ENCODE results near the gene SCP2. TPM values are rescaled to one million over a fixed set of nuclear protein-coding genes. Genes with fewer than 3 reads are reported as not detected.
A peak's percentile ranks its signal among the peaks of the same experiment; 100 is the strongest.
"Not testable (repeated sequence)": the region's sequence is repeated elsewhere in the genome, so short reads cannot be mapped to it uniquely, and the experiment has no call there.

Gene SCP2
- total RNA-seq, 1 donor from 2014 or later: 120 TPM

GRCh38 chr1:52969234-52969633 lies 42.2 kb downstream of the SCP2 start:
- not testable (repeated sequence) for DNase-seq (ENCODE audit: low spot score)

DNA sequence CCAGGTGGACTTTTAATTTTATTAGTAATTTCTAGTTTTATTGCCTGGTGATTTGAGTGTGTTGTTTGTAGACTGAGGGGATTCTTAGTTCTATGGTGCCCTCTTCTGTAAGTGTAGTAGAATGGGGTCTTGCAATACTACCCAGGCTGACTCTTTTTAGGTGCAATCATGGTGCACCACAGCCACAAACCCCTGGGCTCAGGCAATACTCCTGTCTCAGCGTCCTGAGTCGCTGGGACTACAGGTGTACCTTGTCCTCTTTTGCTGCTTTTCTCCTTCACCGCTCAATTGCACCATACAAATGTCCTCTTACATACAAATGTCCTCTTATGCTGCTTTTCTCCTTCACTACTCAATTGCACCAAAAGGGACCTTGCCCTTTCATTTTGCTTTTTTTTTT lies 43.1 kb downstream of the SCP2 start:
- no peak for DNase-seq (ENCODE audit: low spot score)

DNA sequence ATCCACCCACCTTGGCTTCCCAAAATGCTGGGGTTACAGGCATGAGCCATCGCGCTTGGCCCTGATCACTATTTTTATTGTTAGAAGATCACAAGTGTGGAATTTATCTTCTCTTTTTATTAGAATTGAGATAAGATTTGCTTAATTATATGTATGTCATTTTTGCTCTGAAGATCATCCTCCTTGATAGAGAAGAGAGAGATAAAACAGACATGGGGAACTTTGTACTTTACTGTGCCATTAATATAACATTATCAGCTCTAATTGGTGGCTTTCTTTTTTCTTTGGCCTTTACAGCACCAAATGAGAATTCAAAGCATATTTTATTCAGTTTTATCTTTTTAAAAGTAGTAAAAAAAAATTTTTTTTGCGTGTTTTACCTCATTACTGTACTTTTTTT lies 46.8 kb downstream of the SCP2 start:
- no peak for DNase-seq (ENCODE audit: low spot score)

GRCh38 chr1:52976183-52977035 lies 49.3 kb downstream of the SCP2 start:
- no peak for DNase-seq (ENCODE audit: low spot score)

- DNase-seq (ENCODE audit: low spot score): no peak
These were observed 51.0 kb downstream of the SCP2 start for GRCh38 chr1:52978045-52978444.

- not testable (repeated sequence) for DNase-seq (ENCODE audit: low spot score)
These were observed 65.7 kb downstream of the SCP2 start for GRCh38 chr1:52992733-52993132.

- DNase-seq (ENCODE audit: low spot score): no peak
These were observed 67.6 kb downstream of the SCP2 start for GRCh38 chr1:52994656-52995055.

GRCh38 chr1:52996653-52997052 lies 69.6 kb downstream of the SCP2 start:
- no peak for DNase-seq (ENCODE audit: low spot score)

DNA sequence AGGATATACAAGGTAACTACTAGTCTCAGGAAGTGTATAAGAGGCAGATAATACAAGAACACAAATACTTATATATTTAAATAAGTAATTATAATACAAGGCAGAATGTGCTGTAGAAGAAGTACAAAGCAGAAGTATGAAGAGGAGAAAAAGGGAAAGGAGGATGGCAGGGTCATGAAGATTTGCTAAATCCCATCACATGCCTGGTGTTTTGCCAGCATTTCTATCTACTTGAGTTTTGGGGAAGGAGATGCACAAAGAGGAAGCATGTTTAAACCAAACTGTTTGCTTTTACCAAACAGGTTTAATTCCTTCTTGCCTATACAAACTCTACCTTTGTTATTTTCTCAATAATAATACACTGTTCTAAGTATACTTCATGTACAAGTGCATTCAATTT lies 74.1 kb downstream of the SCP2 start:
- DNase-seq (ENCODE audit: low spot score): no peak

DNA sequence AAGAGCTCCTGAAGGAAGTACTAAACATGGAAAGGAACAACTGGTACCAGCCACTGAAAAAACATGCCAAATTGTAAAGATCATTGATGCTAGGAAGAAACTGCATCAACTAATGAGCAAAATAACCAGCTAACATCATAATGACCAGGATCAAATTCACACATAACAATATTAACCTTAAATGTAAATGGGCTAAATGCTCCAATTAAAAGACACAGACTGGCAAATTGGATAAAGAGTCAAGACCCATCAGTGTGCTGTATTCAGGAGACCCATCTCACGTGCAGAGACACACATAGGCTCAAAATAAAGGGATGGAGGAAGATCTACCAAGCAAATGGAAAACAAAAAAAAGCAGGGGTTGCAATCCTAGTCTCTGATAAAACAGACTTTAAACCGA lies 79.5 kb downstream of the SCP2 start:
- DNase-seq (ENCODE audit: low spot score): not testable (repeated sequence)

DNA sequence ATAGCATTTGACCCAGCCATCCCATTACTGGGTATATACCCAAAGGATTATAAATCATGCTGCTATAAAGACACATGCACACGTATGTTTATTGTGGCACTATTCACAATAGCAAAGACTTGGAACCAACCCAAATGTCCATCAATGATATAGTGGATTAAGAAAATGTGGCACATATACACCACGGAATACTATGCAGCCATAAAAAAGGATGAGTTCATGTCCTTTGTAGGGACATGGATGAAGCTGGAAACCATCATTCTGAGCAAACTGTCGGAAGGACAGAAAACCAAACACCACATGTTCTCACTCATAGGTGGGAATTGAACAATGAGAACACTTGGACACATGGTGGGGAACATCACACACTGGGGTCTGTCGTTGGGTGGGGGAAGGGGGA lies 83.2 kb downstream of the SCP2 start:
- DNase-seq (ENCODE audit: low spot score): not testable (repeated sequence)

GRCh38 chr1:53011175-53011574 lies 84.1 kb downstream of the SCP2 start:
- no peak for DNase-seq (ENCODE audit: low spot score)

GRCh38 chr1:53014791-53015507 lies 87.9 kb downstream of the SCP2 start:
- DNase-seq (ENCODE audit: low spot score): peak; percentile 94

DNA sequence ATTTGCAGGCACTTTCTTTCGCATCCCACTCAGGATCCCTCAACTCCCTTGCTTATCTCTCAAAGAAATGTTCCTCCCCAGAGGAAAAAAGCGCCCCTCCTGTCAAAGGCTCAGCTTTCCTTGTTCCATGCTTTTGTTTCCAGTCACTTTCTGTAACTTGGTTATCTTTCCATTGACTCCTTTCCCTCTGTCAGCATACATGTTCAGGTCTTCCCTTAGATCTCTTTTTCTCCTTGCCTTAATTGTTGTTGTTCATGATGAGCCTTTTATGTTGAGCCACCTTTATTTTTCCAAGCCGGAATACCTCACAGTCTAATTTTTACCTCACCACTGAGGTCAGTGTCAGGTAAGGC lies 88.4 kb downstream of the SCP2 start:
- no peak for DNase-seq (ENCODE audit: low spot score)

DNA sequence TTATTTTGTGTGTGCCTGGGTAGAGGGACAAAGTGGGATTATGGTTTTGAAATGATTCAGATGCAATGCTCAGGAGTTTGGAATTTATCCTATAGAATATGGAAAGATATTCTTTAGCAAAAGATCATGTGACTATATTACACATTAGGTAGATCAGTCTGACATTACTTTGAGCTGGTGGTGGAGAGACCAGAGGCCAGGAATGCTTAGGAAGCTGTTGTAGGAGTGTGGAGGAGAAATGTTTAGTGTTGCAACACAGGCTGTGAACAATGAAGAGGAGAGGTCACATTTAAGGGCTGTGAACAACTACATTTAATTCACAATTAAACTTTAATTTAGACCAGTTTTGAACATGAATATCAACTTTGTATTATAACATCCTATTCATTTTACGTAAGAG lies 89.6 kb downstream of the SCP2 start:
- no peak for DNase-seq (ENCODE audit: low spot score)

DNA sequence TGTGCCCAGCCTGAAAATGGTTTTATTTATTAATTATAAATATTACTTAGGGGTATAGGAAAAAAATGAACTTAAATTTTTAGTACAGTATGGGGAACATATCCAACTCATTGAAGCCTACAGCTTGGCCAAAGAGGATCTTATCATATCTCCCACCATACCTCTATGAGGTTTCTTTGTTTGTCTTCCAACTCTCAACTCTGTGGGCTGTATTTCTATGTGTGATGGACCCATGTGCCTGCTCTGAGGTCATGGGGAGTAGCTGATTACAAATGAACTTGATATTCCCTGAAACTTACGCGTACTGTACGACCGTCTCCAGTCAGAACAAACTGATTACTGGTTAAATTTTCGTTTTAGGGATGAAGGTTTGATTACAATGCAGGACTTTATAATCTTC lies 93.5 kb downstream of the SCP2 start:
- no peak for DNase-seq (ENCODE audit: low spot score)

DNA sequence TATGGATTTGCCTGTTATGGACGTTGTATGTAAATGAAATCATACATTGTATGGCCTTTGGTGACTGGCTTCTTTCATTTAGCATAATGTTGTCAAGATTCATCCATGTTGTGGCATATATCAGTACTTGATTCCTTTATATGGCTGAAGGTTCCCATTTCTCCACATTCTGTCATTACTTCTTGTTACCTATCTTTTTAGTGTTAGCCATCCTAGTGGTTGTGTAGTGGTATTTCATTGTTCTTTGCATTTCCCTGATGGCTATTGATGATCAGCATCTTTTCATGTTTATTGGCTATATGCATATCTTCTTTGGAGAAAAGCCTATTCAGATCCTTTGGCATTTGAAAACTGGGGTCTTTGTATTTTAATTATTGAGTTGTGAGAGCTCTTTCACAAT lies 95.1 kb downstream of the SCP2 start:
- DNase-seq (ENCODE audit: low spot score): no peak

DNA sequence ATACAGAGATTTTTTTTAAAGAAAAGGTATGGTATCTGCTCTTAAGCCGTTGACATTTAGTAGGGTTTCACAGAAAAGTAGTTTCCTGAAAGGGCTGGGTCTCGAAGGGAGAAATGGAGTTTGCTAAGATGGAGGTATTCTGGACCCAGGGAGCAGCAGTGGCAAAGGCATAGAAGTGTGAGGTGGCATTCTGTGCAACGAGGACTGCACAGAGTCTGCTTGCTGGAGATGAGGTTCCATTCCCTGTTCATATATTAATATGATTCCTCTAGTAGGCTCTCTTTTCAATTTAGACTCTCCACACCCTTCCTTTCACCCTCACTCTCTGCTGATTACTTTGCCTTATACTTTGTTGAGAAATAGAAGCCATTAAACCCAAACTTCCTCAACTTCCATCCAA lies 96.5 kb downstream of the SCP2 start:
- no peak for DNase-seq (ENCODE audit: low spot score)

DNA sequence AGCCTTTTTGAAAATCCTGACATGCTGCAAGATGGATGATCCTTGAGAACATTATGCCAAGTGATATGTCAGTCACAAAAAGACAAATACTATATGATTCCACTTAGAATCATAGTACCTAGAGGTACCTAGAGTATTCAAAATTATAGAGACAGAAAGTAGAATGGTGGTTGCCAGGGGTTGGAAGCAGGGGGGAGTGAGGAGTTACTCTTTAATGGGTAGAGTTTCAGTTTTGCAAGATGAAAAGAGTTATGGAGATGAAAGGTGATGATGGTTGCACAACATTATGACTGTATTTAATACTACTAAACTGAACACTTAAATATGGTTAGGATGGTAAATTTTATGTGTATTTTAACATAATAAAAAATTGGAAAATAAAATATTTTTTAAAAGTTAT lies 97.0 kb downstream of the SCP2 start:
- no peak for DNase-seq (ENCODE audit: low spot score)

GRCh38 chr1:53025034-53025768 lies 98.1 kb downstream of the SCP2 start:
- peak; percentile 25 for DNase-seq (ENCODE audit: low spot score)

DNA sequence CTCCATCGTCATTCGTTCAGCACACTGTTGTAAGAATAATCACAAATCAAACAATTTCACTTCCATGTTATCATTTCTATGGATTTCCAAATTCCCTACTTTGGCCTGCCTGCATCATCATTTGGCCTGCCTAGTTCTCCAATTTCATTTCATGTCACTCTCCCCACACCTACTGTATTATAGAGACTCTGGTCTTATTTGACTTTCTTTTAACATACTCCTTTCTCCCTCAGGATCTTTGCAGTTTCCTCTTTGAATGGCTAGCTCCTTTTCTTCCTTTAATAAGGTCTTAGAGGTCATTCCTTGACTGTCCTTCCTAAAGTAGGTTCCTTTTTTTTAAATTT lies 98.7 kb downstream of the SCP2 start:
- no peak for DNase-seq (ENCODE audit: low spot score)

DNA sequence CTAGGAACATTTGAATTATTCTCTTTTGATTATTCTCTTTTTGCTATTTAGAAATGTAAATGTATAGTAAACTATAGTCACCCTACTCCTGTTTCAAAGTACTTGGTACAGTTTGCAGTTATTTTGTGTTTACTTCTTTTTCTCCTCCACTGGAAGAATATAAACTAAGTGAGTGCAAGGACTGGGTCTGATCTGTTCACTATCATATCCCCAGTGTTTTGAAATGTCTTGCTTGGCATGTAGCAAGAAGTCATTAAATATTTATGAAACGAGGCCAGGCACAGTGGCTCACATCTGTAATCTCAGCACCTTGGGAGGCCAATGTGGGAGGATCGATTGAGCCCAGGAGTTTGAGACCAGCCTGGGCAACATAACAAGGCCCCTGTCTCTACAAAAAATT lies 99.2 kb downstream of the SCP2 start:
- DNase-seq (ENCODE audit: low spot score): no peak

GRCh38 chr1:53031732-53032131 lies 104.7 kb downstream of the SCP2 start:
- peak; percentile 16 for DNase-seq (ENCODE audit: low spot score)
